Measurements from ENCODE around the gene EPHA8. TPM values are rescaled to one million over a fixed set of nuclear protein-coding genes. Genes with fewer than 3 reads are reported as not detected.

EPHA8 gene
- total and polyA plus RNA-seq, 9 of the 15 experiments (the other 6 are each of a cell fraction or from before 2014, with no cell fraction given): not detected

GRCh38 chr1:22611530-22611947, 48.2 kb downstream of the EPHA8 start (continued):
- TF ChIP-seq ARID4B (CRISPR knock-in tag; IDR thresholded peaks at IDR 0.05): 0 out of 2 replicates have a peak, but pooled peaks have one; percentile 32
- TF ChIP-seq PHF21A (IDR thresholded peaks at IDR 0.05; ENCODE audit: borderline replicate concordance, low read depth): no peak
- peak; percentile 52 for TF ChIP-seq CREM (IDR thresholded peaks at IDR 0.05; ENCODE audit: low read depth)
- no peak for TF ChIP-seq RBM15 (IDR thresholded peaks at IDR 0.05; ENCODE audit: insufficient read depth, low read length)
- no peak for TF ChIP-seq RERE (CRISPR knock-in tag; IDR thresholded peaks at IDR 0.05; ENCODE audit: borderline replicate concordance)
- TF ChIP-seq THRB (CRISPR knock-in tag; conservative IDR thresholded peaks at IDR 0.05): peak; percentile 34; the same call in 1 of the 2 replicates
- peak; percentile 71; the same call in 1 of the 2 replicates for TF ChIP-seq ZNF224 (CRISPR knock-in tag; IDR thresholded peaks at IDR 0.05)
- TF ChIP-seq ZNF197 (CRISPR knock-in tag; IDR thresholded peaks at IDR 0.05; ENCODE audit: low read depth): 0 out of 2 replicates have a peak, but pooled peaks have one; percentile 69
- TF ChIP-seq BRCA1 (IDR thresholded peaks at IDR 0.05): no peak
- TF ChIP-seq BRCA1 (CRISPR knock-in tag; IDR thresholded peaks at IDR 0.05): no peak
- TF ChIP-seq SMAD4 (CRISPR knock-in tag; conservative IDR thresholded peaks at IDR 0.05): 0 out of 2 replicates have a peak, but pooled peaks have one; percentile 46
- TF ChIP-seq CREB3 (tag; conservative IDR thresholded peaks at IDR 0.05; ENCODE audit: low read depth): peak; percentile 81
- no peak for TF ChIP-seq ADNP (tag; IDR thresholded peaks at IDR 0.05)
- TF ChIP-seq MECOM (CRISPR knock-in tag; IDR thresholded peaks at IDR 0.05): peak; percentile 78; the same call in 1 of the 2 replicates
- TF ChIP-seq NELFE (IDR thresholded peaks at IDR 0.05; ENCODE audit: insufficient read depth, insufficient read length): no peak
- TF ChIP-seq HDAC1 (IDR thresholded peaks at IDR 0.05): 0 out of 4 replicates have a peak, but pooled peaks of 1 of the 2 experiments have one; percentile 20

Measured in K562 (cell line).